HG03457 (cell line): ENCODE results near the gene TMEM256.
"Not testable (repeated sequence)": the region's sequence is repeated elsewhere in the genome, so short reads cannot be mapped to it uniquely, and the experiment has no call there.

Source experiments
- ATAC-seq: cut with Tn5 transposase; IDR thresholded peaks from one replicate; pipeline ENCODE4 v1.9.1; 2021; ENCODE audit warnings: moderate number of reproducible peaks; ENCODE audit not compliant: unreplicated experiment

The TMEM256 gene

DNA sequence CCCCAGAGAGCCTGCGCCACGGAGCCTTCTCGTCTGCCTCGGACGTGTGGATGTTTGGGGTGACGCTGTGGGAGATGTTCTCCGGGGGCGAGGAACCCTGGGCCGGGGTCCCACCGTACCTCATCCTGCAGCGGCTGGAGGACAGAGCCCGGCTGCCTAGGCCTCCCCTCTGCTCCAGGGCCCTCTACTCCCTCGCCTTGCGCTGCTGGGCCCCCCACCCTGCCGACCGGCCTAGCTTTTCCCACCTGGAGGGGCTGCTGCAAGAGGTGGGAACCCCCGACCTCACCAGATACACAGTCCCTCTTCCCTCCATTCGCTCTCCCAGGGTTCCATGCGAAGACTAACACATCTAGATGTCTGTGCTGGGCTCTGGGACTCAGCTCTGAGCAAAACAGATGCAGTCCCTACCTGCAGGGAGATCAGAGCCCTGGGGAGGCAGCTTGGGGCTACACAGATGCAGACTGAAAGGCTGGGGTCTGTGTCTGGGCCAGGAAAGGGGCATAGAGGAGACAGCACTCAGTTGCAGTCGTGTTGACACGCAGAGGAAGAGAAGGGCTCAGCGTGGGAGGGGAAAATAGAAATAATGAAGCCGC lies 19.3 kb downstream of the TMEM256 start:
- ATAC-seq, result no peak

DNA sequence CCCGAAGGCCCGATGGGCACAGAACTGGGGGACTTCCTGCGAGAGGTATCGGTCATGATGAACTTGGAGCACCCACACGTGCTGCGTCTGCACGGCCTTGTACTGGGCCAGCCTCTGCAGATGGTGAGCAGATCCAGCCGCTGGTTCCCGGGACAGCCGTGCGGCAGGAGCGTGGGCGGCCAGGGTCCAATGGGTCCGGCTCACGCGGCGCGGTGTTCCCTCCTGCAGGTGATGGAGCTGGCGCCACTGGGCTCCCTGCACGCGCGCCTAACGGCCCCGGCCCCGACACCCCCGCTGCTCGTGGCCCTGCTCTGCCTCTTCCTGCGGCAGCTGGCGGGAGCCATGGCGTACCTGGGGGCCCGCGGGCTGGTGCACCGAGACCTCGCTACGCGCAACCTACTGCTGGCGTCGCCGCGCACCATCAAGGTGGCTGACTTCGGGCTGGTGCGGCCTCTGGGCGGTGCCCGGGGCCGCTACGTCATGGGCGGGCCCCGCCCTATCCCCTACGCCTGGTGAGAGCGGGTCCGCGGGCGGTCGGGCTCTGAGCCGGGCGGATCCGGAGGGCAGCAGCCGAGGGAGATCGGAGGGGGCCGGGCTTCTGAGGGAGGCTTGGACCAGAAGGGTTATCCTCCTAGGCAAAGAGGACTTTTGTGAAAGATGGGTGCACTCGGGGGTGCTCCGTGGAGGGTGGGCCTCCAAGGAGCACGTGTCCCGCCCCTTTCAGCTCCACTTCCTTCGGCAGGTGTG lies 20.0 kb downstream of the TMEM256 start:
- ATAC-seq, result no peak

GRCh38 chr17:7383371-7383741 lies 20.5 kb downstream of the TMEM256 start:
- ATAC-seq, result no peak

GRCh38 chr17:7382901-7383300 lies 21.0 kb downstream of the TMEM256 start:
- ATAC-seq, result no peak

GRCh38 chr17:7380855-7381683 lies 22.8 kb downstream of the TMEM256 start, which contains the start of gene TNK1:
TNK1 (plus strand) TSS chr17:7381089; CDS start chr17:7382927, 1,838 bp downstream.
- ATAC-seq, result no peak

DNA sequence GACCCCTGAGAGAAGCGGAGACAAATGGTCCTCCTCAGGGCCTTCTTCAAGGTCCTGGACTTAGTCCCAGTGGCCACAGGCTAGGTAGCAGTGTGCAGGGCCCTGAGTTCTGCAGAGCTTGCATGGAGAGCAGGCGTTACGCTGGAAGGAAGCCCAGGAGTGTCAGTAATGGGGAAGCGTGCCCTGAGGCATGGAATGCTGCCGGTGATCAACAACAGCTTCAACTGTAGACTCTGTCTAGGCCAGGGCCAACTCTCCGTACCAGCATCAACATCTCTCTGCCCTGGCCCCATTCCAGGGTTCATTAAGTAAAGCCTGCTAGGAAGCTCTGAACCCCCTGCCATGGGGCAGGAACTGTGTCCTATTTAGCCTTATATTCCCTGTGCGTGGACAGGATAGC lies 23.6 kb downstream of the TMEM256 start:
- no peak for ATAC-seq

DNA sequence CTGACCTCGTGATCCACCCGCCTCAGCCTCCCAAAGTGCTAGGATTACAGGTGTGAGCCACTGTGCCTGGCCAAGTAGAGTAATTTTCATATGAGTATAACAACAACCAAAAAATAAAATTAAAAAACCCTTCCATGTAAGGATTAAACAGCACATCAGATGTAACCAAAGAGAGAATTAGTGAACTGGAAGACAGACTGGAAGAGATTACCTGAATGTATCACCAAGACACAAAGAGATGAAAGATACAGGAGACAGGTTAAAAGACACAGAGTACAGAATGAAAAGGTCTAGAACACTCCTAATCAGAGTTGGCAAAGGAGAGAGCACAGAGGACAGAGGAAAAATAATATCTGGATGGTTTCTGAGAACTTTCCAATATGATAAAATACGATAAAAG lies 24.8 kb downstream of the TMEM256 start:
- no peak for ATAC-seq

- no peak for ATAC-seq
Measured at GRCh38 chr17:7374353-7374752, 29.5 kb downstream of the TMEM256 start.

DNA sequence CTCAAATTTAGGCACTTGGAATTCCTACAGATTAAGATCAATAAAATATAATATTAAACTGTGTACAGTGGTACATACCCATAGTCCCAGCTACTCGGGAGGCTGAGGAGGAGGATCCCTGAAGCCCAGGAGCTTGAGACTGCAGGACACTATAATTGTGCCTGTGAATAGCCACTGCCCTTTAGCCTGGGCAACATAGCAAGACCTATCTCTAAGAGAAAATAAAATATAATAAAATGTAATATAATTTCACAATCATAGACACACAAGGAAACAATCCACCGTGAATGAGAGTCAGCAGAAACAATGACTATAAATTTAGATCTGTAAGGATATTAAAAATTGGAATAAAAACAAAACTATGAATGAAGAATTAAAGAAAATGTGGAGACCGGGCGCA lies 33.0 kb downstream of the TMEM256 start:
- no peak for ATAC-seq

GRCh38 chr17:7369825-7370224 lies 34.1 kb downstream of the TMEM256 start:
- no peak for ATAC-seq

GRCh38 chr17:7368599-7368994 lies 35.3 kb downstream of the TMEM256 start:
- ATAC-seq, result not testable (repeated sequence)

- ATAC-seq, result no peak
Measured at GRCh38 chr17:7367918-7368598, 35.8 kb downstream of the TMEM256 start.

- no peak for ATAC-seq
Measured at GRCh38 chr17:7367083-7367482, 36.8 kb downstream of the TMEM256 start.

GRCh38 chr17:7365963-7366362 lies 37.9 kb downstream of the TMEM256 start:
- ATAC-seq, result not testable (repeated sequence)

GRCh38 chr17:7363311-7363710 lies 40.6 kb downstream of the TMEM256 start:
- no peak for ATAC-seq

DNA sequence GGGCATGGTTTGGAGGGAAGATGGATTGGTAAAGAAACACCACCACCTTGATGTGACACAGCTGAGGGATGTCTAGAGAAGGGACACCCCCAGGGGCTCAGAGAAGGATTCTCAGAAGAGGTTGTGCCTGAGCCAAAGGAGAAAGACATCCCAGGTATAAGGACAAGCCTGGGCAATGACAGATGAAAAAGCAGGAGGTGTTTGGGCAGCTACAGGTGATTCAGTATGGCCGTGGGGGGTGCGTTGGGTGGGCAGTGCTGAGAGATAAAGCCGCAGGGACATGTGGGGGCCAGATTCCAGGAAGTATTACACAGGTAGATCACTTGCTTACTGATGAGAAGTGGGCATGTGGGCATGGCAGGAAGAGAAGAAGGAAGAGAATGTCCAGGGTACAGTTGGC lies 42.0 kb downstream of the TMEM256 start:
- no peak for ATAC-seq

DNA sequence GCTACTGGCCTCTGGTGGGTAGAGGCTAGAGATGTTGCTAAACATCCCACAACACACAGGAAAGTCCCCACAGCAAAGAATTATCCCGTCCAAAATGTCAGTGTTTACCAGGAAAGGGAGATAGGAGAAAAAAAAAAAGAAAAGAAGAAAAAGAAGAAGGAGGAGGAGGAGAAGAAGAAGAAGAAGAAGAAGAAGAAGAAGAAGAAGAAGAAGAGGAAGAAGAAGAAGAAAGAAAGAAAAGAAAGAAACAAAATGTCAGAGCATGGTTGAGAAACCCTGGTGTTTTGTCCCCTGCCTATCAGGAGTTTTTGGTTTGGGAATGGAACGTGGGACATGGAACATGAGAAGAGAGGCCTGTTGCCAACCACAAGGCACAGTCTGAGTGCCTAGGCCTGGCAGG lies 46.5 kb downstream of the TMEM256 start:
- no peak for ATAC-seq

GRCh38 chr17:7356756-7357155 lies 47.1 kb downstream of the TMEM256 start:
- no peak for ATAC-seq

GRCh38 chr17:7356072-7356549 lies 47.8 kb downstream of the TMEM256 start:
- ATAC-seq, result no peak

DNA sequence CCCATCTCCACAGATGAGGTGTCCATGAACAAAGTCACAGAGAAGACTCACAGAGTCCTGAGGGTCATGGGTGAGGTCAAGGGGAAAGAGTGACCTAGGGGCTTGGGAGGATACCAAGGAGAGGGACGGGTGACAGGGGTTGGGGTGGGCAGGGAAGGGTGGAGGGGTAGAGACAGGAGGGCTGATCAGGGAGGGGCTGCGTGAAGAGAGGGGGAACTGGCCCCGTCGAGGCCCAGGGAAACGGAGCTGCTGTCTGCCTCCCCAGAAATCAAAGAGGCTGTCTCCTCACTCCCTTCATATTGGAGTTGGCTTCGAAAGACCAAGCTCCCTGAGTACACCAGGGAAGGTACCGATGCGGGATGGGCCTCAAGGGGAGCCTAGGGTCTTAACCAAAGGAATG lies 48.3 kb downstream of the TMEM256 start:
- ATAC-seq, result no peak

GRCh38 chr17:7355053-7355452 lies 48.8 kb downstream of the TMEM256 start, which contains the start of gene TMEM95:
TMEM95 (plus strand) TSS chr17:7355156; CDS start chr17:7355205, 49 bp downstream.
- no peak for ATAC-seq
